Liver (tissue), 3 donors: Measurements from ENCODE around the gene KDM7A.

Experiments
- CTCF ChIP-seq: fragments of 150-350 bp; IDR thresholded peaks from 2 replicates; pipeline ENCODE4 v1.5.1; 2017; ENCODE audit warnings: improper control_type of control experiment, low read depth, low read length; ENCODE audit not compliant: missing input control
- EGR1 ChIP-seq, 2 donors: IDR thresholded peaks; 2 replicates each; pipeline ENCODE4 v1.6.1; 2016 to 2018; ENCODE audit warnings: antibody characterized with exemption in 2 of 2, low read depth in 2 of 2
- FOXA1 ChIP-seq: IDR thresholded peaks from 2 replicates; pipeline ENCODE4 v1.6.1; 2016; ENCODE audit warnings: antibody characterized with exemption
- GABPA ChIP-seq, 2 donors: IDR thresholded peaks in 1 of 2; conservative IDR thresholded peaks in 1 of 2; 2 replicates each; pipeline ENCODE4 v1.6.1; 2016; ENCODE audit warnings: antibody characterized with exemption in 2 of 2, mild to moderate bottlenecking in 1 of 2, moderate library complexity in 1 of 2
- HNF4A ChIP-seq, 2 donors: conservative IDR thresholded peaks; 2 replicates each; pipeline ENCODE4 v1.6.1; 2016; ENCODE audit warnings: antibody characterized with exemption in 2 of 2, mild to moderate bottlenecking in 2 of 2
- JUND ChIP-seq, 2 donors: IDR thresholded peaks; 2 replicates each; pipeline ENCODE4 v1.6.1; 2016; ENCODE audit warnings: antibody characterized with exemption in 2 of 2
- MAX ChIP-seq: IDR thresholded peaks from 2 replicates; pipeline ENCODE4 v1.6.1; 2016; ENCODE audit warnings: antibody characterized with exemption
- RAD21 ChIP-seq, 2 donors: IDR thresholded peaks; 2 replicates each; pipeline ENCODE4 v1.6.1; 2016; ENCODE audit warnings: antibody characterized with exemption in 2 of 2, mild to moderate bottlenecking in 2 of 2
- REST ChIP-seq: IDR thresholded peaks from 2 replicates; pipeline ENCODE4 v1.6.1; 2016; ENCODE audit warnings: antibody characterized with exemption, mild to moderate bottlenecking
- RXRA ChIP-seq, 2 donors: IDR thresholded peaks; 2 replicates each; pipeline ENCODE4 v1.6.1; 2017 to 2018; ENCODE audit warnings: antibody characterized with exemption in 2 of 2, mild to moderate bottlenecking in 1 of 2
- SP1 ChIP-seq: IDR thresholded peaks from 2 replicates; pipeline ENCODE4 v1.6.1; 2018; ENCODE audit warnings: antibody characterized with exemption, mild to moderate bottlenecking
- TAF1 ChIP-seq: conservative IDR thresholded peaks from 2 replicates; pipeline ENCODE4 v1.6.1; 2016; ENCODE audit warnings: antibody characterized with exemption, mild to moderate bottlenecking
- YY1 ChIP-seq: IDR thresholded peaks from 2 replicates; pipeline ENCODE4 v1.6.1; 2016; ENCODE audit warnings: antibody characterized with exemption, mild to moderate bottlenecking
- ZBTB33 ChIP-seq: IDR thresholded peaks from 2 replicates; pipeline ENCODE4 v1.6.1; 2016; ENCODE audit warnings: antibody characterized with exemption
- donor health status: healthy.
- donor health status: healthy.

- TF ChIP-seq JUND (IDR thresholded peaks at IDR 0.05): no peak
- TF ChIP-seq CTCF: no peak
- TF ChIP-seq MAX: no peak
- TF ChIP-seq ZBTB33: no peak
- TF ChIP-seq TAF1: no peak
- TF ChIP-seq SP1: no peak
- no peak for TF ChIP-seq RXRA (IDR thresholded peaks at IDR 0.05)
- no peak for TF ChIP-seq REST
- no peak for TF ChIP-seq YY1
- no peak for TF ChIP-seq RAD21 (IDR thresholded peaks at IDR 0.05)
- TF ChIP-seq EGR1 (IDR thresholded peaks at IDR 0.05; ENCODE audit: low read depth in 2 of 2): no peak
- TF ChIP-seq GABPA (IDR thresholded peaks at IDR 0.05 in 1 of 2, conservative IDR thresholded peaks at IDR 0.05 in 1 of 2): no peak
- TF ChIP-seq HNF4A (conservative IDR thresholded peaks at IDR 0.05): no peak
- TF ChIP-seq FOXA1: no peak
These were observed 106.2 kb downstream of the KDM7A start for GRCh38 chr7:140070546-140070945.
